Left lung (tissue), 14 donors: ENCODE results near the gene CCDC61. TPM values are rescaled to one million over a fixed set of nuclear protein-coding genes. Genes with fewer than 3 reads are reported as not detected.

ENCODE experiments used
- ATAC-seq: fragments of 200-7000 bp; cut with Tn5 transposase; one replicate; pipeline ENCODE4 v1.9.1; 2020; ENCODE audit warnings: moderate library complexity
- DNase-seq, 4 donors: peaks; one replicate each; pipeline ENCODE4 v3.0.0-alpha.2; 2013 to 2020
- H3K27ac ChIP-seq, 2 donors: fragments of 200-600 bp; sonication (generic) in 1 of 2; one replicate each; pipeline versions ENCODE4 v1.5.0 to v1.8.0; 2020 to 2021
- H3K27me3 ChIP-seq, 2 donors: fragments of 200-600 bp; sonication (generic) in 1 of 2; one replicate each; pipeline versions ENCODE4 v1.5.0 to v1.8.0; 2020 to 2021
- H3K36me3 ChIP-seq, 2 donors: fragments of 200-600 bp; sonication (generic) in 1 of 2; one replicate each; pipeline versions ENCODE4 v1.5.0 to v1.8.0; 2020 to 2021
- H3K4me1 ChIP-seq, 2 donors: fragments of 200-600 bp; one replicate each; pipeline ENCODE4 v1.8.0; 2021
- H3K4me3 ChIP-seq, 2 donors: fragments of 200-600 bp; sonication (generic) in 1 of 2; one replicate each; pipeline versions ENCODE4 v1.5.0 to v1.8.0; 2020 to 2021; ENCODE audit warnings: mild to moderate bottlenecking in 1 of 2
- H3K9me3 ChIP-seq, 2 donors: fragments of 200-600 bp; sonication (generic) in 1 of 2; one replicate each; pipeline versions ENCODE4 v1.5.0 to v1.8.0; 2020 to 2021
- intact Hi-C, 2 donors: fragments of 100-400 bp; cut with DNase I; formaldehyde crosslinking; loops; one replicate each; pipeline versions ENCODE4 v1.11.2 to v1.14.2; 2022
- long read RNA-seq, 12 donors: library from polyadenylated mRNA in 2 of 12; unstranded in 2 of 12; transcript quantifications; one replicate each; pipeline ENCODE4 v2.0.0 and lab custom pipeline, GENCODE V29; 2019 to 2026
- polyA plus RNA-seq, 6 donors: library from polyadenylated mRNA; unstranded; fragments of 120-200 nt; gene quantifications; one replicate each; pipeline ENCODE4 v1.2.1, GENCODE V29; 2013; ENCODE audit not compliant: insufficient read length in 6 of 6
- total RNA-seq, 2 donors: library from RNA; stranded (reverse); fragmentation: NEBNext Ultra II Directional; extraction: Animal tissue kit (Norgen Biotek cat#: 25700); gene quantifications; one replicate each; pipeline ENCODE4 v1.2.1, GENCODE V29; 2021
- TF ChIP-seq, protein P1 (sequence below), 2 donors: fragments of 200-600 bp; sonication (generic) in 1 of 2; IDR thresholded peaks; one replicate each; pipeline versions ENCODE4 v1.5.0 to v1.8.0; 2021; ENCODE audit warnings: antibody characterized with exemption in 2 of 2
- donor health status: DM: no; HTN: yes; CAD: no.
- donor health status: DM: no; HTN: no; CAD: no.

Gene CCDC61
- total RNA-seq = 10 to 100 TPM; 15.9 to 17.3 TPM
- polyA plus RNA-seq = 10 to 100 TPM; 12.1 to 15.9 (median 14.3) TPM
- long read RNA-seq, donor 1, partial matches to known transcripts = 0 of 7 reads
- long read RNA-seq, donor 1, other reads (novel, unspliced or antisense) = 6 of 7 reads
- long read RNA-seq, donor 2, partial matches to known transcripts = 0 of 2 reads
- long read RNA-seq, donor 2, other reads (novel, unspliced or antisense) = 0 of 2 reads
- long read RNA-seq, donor 3, transcript CCDC61-204 (14 exons, 1,817 nt) = major isoform, 6 of 6 reads
- long read RNA-seq, donor 3, partial matches to known transcripts = 0 of 6 reads
- long read RNA-seq, donor 3, other reads (novel, unspliced or antisense) = 0 of 6 reads
- long read RNA-seq, donor 4, partial matches to known transcripts = 1 of 1 reads
- long read RNA-seq, donor 4, other reads (novel, unspliced or antisense) = 0 of 1 reads
- long read RNA-seq, donor 5, partial matches to known transcripts = 0 of 1 reads
- long read RNA-seq, donor 5, other reads (novel, unspliced or antisense) = 0 of 1 reads
- long read RNA-seq, donor 6, partial matches to known transcripts = 0 of 1 reads
- long read RNA-seq, donor 6, other reads (novel, unspliced or antisense) = 0 of 1 reads
- long read RNA-seq, donor 7, partial matches to known transcripts = 0 of 1 reads
- long read RNA-seq, donor 7, other reads (novel, unspliced or antisense) = 0 of 1 reads
- long read RNA-seq, donor 8, partial matches to known transcripts = 0 of 2 reads
- long read RNA-seq, donor 8, other reads (novel, unspliced or antisense) = 0 of 2 reads
- long read RNA-seq, donor 9 = 0 reads
- long read RNA-seq, donor 10, transcript CCDC61-204 (14 exons, 1,817 nt) = major isoform, 5 of 9 reads
- long read RNA-seq, donor 10, partial matches to known transcripts = 1 of 9 reads
- long read RNA-seq, donor 10, other reads (novel, unspliced or antisense) = 3 of 9 reads
- long read RNA-seq, donor 11 = 0 reads
- long read RNA-seq, donor 12 = 0 reads

DNA sequence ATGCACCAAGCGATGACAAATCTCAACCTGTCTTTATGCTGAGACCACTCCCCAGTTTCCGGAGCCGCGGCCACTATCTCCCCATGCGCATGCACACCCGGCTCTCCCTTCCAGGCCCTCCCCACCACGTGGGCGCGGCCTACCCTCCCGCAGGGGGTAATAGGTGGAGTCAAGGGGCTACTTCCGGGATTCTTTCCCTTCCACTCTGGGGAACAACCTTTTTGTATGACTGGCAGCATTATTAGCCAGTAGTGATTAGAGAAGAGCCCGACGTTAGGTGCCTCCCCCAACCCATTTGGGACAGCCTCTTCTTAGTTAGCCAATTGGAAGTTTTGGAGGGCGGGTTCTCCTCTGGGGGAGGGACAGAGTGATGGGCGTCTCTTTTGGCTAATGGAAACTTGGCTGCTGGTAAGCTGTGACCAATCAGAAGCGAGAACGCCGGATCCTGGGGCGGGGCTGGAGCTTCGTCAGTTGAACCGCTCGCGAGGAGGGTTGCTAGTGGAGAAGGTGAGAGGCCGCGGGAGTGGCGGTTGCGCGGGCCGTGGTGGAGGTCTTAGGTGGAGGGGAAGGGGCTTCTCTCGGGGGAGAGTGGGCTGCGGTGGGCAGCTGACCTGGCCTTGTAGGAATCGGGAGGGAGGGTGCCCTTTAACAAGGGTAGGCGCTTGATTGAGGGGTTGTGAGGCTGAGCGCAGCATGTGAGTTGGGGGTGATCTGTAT is at the start of gene CCDC61:
Gene CCDC61 (plus strand): TSS at position 470 of the 717 bp plus-strand sequence. CDS start 7,552 bp downstream, outside the sequence.
- peaks cover 0 to 4% of the 10 kb centered on the region in 2 donors for H3K36me3 ChIP-seq
- H3K9me3 ChIP-seq = no peaks in the 10 kb centered on the region
- peaks cover 0 to 21% of the 10 kb centered on the region in 2 donors for H3K4me1 ChIP-seq
- intact Hi-C loops = no loop called here
- ATAC-seq (peak; percentile 98), DNase-seq (peak; percentile 94 to 99 (median 98))
- peaks cover 0 to 9% of the 10 kb centered on the region in 2 donors for H3K27me3 ChIP-seq
- H3K27ac ChIP-seq = peak within 1 kb of the TSS in 1 of 2 donors; percentile 77
- TF ChIP-seq, protein P1, sequence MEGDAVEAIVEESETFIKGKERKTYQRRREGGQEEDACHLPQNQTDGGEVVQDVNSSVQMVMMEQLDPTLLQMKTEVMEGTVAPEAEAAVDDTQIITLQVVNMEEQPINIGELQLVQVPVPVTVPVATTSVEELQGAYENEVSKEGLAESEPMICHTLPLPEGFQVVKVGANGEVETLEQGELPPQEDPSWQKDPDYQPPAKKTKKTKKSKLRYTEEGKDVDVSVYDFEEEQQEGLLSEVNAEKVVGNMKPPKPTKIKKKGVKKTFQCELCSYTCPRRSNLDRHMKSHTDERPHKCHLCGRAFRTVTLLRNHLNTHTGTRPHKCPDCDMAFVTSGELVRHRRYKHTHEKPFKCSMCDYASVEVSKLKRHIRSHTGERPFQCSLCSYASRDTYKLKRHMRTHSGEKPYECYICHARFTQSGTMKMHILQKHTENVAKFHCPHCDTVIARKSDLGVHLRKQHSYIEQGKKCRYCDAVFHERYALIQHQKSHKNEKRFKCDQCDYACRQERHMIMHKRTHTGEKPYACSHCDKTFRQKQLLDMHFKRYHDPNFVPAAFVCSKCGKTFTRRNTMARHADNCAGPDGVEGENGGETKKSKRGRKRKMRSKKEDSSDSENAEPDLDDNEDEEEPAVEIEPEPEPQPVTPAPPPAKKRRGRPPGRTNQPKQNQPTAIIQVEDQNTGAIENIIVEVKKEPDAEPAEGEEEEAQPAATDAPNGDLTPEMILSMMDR (IDR thresholded peaks at IDR 0.05) = no peak
- H3K4me3 ChIP-seq = peak within 1 kb of the TSS; percentile 76 to 77

- H3K9me3 ChIP-seq = no peaks in the 10 kb centered on the region
- DNase-seq = no peak
- TF ChIP-seq, protein P1 (IDR thresholded peaks at IDR 0.05) = no peak
- H3K4me1 ChIP-seq = peaks cover 0 to 2% of the 10 kb centered on the region in 2 donors
- no peak for ATAC-seq
- peaks cover 0 to 36% of the 10 kb centered on the region in 2 donors for H3K27me3 ChIP-seq
- no peak overlapping the region for H3K4me3 ChIP-seq
- intact Hi-C loops = no loop called here
- H3K27ac ChIP-seq = no peak overlapping the region
- peaks cover 0 to 6% of the 10 kb centered on the region in 2 donors for H3K36me3 ChIP-seq
Measured at GRCh38 chr19:45947926-45948325, 47.3 kb upstream of the CCDC61 start.

GRCh38 chr19:45952341-45952685 is 43.0 kb upstream of the CCDC61 start:
- intact Hi-C loops = no loop called here
- Histone ChIP-seq H3K4me1 (peaks cover 0 to 14% of the 10 kb centered on the region in 2 donors), H3K4me3 (no peak overlapping the region), H3K27ac (no peak overlapping the region), H3K36me3 (peaks cover 0 to 6% of the 10 kb centered on the region in 2 donors), H3K9me3 (no peaks in the 10 kb centered on the region), H3K27me3 (peaks cover 0 to 56% of the 10 kb centered on the region in 2 donors)
- TF ChIP-seq, protein P1 (IDR thresholded peaks at IDR 0.05) = no peak
- ATAC-seq (no peak), DNase-seq (no peak)

DNA sequence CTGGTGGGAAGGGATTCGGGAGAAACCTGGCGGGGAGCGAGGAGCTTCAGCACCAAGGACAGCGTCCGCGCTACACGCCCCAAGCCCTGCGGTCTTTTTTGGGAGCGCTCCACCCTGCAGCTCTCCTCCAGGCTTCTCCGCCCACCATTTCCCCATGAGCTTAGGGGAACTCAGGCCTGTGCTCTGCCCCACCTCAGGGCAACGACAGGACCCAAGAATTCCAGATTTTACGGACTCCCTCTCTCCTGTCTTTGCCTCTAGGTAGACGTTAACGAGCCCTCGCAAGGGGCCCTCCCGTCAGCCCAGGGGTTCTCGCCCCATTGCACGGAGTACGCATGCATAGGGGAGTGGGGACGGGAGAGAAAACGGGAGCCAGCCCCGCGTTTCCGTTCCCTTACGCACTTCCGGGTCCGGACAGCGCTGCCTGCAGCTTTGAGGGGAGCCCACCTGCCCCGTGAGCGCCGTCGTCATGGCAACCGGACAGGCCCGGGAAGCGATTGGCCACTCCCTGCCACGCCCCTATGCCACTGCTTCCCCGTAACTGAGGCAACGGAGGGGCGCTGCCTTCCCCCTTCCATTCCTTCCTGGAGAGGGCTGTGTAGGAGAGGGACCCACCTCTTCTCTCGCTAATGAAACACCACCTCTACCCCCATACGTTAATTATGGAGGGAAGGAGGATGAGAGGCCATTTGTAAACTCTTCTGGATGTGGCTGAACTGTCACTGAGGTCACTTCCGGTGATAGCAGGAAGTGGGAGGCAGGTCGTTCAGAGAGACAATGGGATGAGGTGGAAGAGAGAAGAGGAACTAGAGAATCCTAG is 42.4 kb upstream of the CCDC61 start:
- peaks cover 0 to 56% of the 10 kb centered on the region in 2 donors for H3K27me3 ChIP-seq
- no peaks in the 10 kb centered on the region for H3K9me3 ChIP-seq
- peaks cover 0 to 14% of the 10 kb centered on the region in 2 donors for H3K4me1 ChIP-seq
- TF ChIP-seq, protein P1 (IDR thresholded peaks at IDR 0.05) = no peak
- peaks cover 0 to 6% of the 10 kb centered on the region in 2 donors for H3K36me3 ChIP-seq
- DNase-seq (peak in 2 of 4 donors; percentile 59 to 70), ATAC-seq (peak; percentile 84)
- peak overlapping the region in 1 of 2 donors; percentile 2 for H3K4me3 ChIP-seq
- intact Hi-C loops = no loop called here
- peak overlapping the region in 1 of 2 donors; percentile 48 for H3K27ac ChIP-seq
